GM19452 (cell line): ENCODE measurements around the gene TMEM174.
"Not testable (repeated sequence)": the region's sequence is repeated elsewhere in the genome, so short reads cannot be mapped to it uniquely, and the experiment has no call there.

ENCODE experiments used
- ATAC-seq: cut with Tn5 transposase; IDR thresholded peaks from one replicate; pipeline ENCODE4 v1.9.1; 2021; ENCODE audit not compliant: unreplicated experiment

The TMEM174 gene

DNA sequence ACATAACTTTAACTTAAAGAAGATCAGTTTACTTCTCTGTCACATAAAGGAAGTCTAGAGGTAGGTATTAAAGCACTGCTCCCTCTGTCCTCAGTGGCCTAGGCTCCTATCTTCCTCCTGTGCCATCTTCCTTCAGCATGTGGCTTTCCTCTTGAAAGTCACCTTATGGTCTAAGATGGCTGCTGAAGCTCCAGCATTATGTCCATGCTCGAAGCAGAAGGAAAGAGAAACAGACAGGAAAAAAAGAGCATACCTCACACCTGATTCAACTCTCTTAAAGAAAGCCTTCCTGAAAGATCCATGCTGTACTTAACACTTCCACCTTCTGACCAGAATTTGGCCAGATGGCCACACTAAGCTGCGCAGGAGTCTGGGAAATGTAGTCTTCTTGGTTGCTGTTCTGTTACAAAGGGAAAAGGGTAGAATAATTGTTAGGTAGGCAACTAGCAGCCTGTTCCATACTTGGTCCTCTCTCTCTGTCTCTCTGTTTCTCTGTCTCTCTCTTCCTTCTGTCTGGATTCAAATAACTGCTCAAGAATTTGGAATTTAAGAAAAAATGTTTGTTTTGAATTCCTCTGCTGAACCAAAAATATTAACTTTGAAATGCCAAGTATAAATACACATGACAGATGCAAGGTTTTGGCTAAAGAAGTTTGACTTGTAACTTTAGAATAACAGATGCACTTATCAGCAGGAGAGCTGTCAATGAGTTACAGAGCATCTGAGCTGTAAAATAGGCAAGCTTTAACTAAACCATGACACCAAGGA, 16.0 kb downstream of the TMEM174 start:
- no peak for ATAC-seq

DNA sequence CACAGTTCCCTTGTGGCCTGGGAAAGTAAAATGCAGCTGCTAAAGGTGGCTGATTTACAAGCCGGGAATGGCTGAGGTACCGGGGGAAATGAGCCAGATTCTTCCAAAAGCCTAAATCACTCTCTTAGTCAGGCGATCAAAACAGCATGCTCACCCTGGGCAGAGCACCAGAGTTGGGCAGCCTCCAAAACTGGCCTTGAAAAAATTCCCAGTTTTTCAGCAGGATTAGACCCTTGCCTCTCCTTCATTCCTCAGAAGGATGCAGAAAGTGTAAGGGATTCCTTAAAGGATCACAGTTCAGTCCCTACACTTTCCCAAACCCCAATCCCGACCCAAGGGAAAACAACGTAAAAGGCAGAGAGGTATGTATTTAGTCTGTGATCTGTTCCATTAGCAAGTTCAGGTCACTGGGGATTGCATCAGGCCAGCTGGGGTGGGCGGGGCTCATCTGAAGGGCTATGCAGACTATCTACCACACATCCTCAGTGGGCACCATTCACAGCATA, 16.9 kb downstream of the TMEM174 start:
- no peak for ATAC-seq

DNA sequence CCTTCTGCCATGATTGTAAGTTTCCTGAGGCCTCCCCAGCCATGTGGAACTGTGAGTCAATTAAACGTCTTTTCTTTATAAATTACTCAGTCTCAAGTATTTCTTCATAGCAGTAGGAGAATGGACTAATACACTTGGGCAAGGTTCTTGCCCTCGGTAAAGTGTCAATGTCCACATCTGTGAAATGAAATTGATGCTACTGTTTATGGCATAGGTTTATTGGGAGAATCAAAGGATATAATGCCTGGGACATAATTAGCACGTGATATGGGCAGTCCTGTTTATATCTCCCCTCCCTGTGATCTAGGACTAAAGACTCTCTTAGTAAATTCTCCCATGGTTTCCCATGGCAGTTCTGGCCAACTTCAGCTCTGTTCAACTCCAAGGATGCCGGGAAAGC, 19.4 kb downstream of the TMEM174 start:
- no peak for ATAC-seq

DNA sequence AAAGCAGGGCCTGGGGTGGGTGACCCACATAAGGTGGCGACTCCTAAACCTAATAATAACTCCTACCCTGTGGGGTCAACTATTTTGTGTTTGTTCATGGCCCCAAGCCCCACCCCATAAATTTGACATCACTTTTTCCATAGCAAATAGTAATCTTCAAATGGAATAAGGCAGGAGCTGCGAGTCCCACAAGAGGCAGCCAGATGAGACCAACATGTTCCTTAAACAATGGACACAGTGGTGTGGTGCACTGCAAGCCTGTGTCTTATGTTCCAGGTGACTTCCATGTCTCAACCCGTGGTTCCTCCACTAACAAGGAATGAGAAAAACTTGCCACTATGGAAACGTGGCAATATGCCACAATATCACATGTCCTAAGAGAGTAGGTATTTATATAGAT, 20.6 kb downstream of the TMEM174 start:
- ATAC-seq, result no peak

DNA sequence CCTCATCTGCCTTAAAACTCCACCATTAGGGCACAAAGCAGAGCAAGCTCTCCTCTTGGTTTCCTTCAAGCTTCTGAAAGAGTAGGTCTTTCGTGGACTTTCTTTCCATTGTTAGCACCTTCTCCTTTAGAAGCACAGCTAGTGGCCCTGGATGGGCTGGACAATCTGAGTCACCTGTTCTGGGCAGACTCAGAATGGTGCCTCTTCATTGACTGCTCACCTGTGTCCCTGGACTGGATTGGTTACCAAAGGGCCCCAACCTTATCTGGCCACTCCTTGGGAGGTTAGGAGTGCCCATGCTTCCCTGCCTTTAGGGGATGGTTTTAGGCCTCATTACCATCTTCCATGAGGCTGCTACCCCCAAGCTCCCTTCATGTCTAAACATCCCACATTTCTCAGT, 23.2 kb downstream of the TMEM174 start:
- no peak for ATAC-seq

DNA sequence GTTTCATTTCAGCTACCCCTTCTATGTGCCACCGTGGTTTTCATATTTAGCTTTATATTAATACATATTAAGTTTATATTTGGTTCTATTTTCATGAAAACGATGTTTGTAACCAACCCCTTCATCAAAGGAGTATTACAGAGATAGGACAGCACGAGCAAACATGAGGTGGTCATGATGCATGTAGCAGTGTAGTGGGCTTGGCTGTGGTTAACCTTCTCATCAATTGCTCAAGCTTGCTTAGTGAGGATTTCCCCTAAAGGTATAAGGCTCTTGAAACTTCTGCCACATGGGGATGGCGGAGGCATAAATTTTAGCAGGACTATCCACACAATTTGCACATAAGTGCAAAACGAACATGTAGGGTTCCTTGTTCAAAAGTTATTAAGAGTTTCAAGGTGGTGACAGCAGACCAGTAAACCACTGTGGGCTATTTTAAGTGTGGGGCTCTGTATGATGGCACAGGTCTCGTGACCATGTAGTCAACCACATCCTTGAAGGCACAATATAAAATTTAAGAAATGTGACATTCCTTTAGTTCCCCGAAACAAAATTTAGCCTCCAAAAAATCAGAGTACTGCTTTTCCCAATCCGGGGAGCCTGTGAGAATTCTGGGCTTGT, 24.8 kb downstream of the TMEM174 start:
- no peak for ATAC-seq

DNA sequence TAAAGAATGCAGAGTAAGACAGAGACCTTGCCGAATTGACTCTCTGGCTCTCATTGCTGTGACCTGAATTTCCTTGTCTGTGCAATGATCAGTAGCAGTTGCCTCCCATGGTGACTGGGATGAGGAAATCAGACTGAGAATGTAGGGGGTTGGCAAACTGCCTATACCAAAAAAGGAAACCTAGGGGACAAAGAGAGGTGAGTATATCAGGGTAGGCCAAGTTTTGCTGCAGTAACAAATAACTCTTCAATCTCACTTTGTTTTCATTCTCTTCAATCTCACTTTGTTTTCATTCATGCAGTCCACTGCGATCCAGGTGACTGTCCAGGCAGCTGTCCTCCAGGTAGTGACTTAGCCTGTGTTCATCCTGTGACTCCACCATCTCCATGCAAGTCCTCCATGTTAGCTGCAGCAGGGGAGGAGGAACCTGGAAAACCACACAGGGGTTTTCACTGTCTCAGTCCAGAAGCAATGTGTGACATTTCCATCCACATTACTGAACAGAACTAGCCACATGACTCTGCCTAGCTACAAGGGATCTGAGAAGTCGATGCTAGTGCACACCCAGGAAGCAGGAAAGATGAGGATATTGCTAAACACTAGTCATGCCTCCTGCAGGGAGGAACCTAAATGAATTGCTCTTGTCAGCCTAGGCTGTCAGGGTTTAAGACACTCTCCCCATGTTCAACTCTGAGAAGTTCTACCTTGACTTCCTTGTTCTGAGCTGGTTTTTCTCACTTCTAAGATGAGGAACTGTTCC, 26.0 kb downstream of the TMEM174 start:
- no peak for ATAC-seq

DNA sequence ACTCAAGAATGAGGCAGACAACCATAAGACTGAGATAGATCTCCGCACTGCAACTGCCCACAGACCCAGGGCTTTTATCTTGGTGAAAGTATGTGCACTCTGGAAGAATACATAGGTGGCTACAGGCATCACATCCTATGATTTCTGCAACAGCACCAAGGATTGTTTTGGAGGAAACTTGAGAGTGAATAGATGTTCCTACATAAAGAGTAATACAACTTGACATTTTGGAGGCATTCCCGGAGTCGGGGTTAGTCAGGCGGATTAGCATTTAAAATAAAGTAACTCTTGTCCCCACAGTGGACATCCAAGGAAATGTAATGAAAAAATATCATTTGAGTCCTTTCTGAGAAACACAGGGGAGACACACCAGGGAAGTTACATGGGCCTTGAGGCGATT, 26.7 kb downstream of the TMEM174 start:
- no peak for ATAC-seq

DNA sequence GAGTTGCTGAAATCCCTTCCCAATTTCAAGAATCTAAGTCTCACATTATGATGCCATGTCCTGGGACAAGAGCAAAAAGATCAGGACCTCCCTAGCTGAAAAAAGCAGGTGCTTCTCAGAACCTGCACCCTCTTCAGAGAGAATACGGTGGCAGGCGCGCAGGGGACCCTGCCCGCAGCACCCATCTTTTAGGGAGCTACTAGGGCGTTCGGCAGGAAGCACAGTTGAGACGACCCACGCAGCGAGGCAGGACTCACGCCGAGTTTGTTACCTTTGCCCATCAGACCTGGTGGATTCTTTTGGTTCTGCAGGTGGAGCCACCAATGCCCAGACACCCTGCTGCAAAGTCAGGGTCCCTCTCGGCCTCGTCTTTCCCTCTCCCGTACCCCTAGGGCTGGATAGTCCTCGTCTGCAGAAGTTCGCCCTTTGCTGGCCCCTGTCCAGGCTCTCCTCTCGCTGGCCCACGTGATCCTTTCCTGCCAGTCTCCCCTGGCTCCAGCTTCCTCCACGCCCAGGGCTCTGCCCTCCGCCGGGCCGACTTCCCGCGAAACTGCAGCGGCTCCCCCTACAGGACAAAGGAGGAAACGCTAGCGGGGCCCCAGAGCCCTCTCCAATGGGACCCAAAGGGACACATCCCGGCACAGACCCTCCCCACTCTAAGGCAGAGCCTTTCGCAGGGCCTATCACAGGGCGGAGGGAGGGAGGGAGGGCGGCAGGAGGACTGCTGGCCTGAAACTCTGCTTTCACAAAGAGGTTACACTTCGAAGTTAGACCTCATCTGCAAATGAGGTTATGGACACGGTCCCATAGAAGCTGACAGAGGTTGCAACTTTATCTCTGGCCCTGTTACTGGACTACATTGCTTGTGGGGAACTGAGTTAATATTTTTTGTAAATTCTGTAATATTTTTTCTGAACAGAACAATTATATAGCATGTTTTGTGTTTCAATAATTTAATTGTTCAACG, 28.8 kb downstream of the TMEM174 start:
- ATAC-seq, result no peak

DNA sequence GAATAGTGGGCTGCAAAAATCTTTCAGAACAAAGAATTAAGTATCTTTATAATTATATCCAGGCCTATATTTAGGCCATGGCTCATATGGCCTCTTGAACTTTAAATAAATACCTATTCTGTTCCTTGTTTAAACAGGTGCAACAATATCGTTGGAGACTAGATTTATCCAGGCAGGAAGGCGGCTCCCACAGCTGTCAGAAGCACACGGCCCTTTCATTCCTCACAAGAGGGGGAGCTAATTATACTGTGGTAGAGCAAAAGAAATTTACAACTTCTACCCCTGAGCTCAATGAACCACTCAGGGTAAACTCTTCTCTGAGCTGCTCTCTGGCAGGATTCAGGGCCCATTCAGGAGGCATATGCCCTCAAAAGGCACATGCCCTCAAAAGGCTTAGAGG, 31.3 kb downstream of the TMEM174 start:
- ATAC-seq, result no peak

DNA sequence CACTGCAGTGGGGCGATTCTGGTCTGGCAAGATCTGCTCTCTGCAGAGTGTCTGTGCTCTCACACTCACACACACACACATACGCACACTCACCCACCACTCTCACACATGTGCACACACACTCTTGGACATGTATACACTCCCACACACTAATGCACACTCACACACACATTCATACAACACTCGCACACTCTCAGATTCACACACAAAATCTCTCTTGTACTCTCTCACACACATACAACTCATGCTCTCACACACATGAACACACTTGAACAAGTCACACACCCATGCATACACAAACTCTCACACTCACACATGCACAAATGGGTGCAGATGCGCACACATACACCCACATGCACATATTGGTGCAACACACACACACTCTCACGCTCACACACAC, 31.7 kb downstream of the TMEM174 start:
- no peak for ATAC-seq

DNA sequence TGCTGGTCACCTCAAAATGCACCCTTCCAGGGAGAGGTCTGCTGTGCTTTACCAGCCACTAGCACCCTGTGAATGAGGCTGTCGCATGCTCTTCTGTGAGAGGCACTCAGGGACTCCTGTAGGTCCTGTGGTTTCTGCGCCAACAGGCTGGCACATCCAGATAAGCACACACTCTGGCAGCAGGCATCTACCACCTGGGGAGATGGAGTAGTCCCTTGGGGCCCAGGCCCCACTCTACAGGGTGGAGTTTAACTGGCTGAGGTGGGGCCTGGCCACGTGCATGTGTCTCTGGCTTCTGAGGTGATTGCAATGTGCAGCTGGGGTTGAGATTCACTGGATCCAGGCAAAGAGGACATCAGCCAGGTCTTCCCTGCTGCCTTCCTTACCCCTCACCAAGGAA, 32.3 kb downstream of the TMEM174 start:
- ATAC-seq, result no peak

DNA sequence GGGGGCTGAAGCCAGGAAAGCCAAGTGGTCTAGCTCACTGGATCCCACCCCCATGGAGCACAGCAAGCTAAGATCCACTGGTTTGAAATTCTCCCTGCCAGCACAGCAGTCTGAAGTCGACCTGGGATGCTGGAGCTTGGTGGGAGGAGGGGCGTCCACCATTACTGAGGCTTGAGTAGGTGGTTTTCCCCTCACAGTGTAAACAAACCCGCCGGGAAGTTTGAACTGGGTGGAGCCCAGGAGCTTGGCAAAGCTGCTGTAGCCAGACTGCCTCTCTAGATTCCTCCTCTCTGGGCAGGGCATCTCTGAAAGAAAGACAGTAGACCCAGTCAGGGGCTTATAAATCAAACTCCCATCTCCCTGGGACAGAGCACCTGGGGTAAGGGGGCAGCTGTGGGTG, 34.2 kb downstream of the TMEM174 start:
- ATAC-seq, result not testable (repeated sequence)

DNA sequence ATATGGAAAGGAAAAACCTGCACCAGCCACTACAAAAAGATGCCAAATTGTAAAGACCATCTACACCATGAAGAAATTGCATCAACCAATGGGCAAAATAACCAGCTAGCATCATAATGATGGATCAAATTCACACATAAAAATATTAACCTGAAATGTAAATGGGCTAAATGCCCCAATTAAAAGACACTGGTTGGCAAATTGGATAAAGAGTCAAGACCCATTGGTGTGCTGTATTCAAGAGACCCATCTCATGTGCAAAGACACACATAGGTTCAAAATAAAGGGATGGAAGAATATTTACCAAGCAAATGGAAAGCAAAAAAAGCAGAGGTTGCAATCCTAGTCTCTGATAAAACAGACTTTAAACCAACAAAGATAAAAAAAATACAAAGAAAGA, 36.1 kb downstream of the TMEM174 start:
- not testable (repeated sequence) for ATAC-seq

DNA sequence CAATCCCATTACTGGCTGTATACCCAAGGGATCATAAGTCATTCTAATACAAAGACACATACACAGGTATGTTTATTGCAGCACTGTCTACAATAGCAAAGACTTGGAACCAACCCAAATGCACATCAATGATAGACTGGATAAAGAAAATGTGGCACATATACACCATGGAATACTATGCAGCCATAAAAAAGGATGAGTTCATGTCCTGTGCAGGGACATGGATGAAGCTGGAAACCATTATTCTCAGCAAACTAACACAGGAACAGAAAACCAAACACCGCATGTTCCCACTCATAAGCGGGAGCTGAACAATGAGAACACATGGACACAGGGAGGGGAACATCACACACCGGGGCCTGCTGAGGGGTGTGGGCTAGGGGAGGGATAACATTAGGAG, 39.7 kb downstream of the TMEM174 start:
- ATAC-seq, result not testable (repeated sequence)

DNA sequence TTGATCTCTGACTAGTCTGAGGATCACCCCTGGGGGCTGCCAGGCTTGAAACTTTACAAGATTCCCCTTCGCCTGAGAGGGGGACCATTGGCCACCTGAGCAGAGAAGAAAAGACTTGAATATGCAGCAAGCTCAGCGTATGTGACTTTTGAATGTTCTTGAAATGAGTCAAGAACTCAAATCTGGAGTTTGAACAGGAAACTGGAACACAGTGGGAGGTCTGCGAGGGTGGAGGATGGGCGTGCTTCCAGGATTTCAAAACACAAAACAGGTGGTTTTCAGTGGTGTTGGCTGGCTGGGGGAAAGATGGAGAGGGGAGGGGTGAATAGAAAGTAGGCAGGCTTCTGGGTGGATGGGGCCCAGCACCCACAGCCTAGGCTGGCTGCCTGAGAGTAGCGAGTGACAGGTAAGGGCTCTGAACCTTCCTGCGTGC, 40.6 kb downstream of the TMEM174 start:
- no peak for ATAC-seq

DNA sequence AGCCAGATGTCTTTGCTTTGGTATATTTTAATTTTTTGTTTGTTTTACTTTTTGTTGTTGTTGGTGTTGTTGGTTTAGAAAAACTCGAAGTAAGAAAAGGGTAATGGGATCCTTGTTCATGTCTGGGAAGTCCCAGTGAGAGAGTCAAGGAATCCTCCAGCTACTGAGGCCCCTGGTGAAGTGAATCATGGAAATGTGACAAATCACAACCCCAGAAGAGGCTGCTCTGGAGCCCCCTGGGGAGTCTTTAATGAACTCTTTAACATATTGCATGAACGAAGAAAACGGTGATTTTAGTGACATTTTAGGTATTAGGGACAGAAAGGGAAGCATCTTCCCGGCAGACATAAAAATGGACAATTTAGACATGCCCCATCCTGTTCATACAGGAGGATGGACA, 41.3 kb downstream of the TMEM174 start:
- no peak for ATAC-seq

DNA sequence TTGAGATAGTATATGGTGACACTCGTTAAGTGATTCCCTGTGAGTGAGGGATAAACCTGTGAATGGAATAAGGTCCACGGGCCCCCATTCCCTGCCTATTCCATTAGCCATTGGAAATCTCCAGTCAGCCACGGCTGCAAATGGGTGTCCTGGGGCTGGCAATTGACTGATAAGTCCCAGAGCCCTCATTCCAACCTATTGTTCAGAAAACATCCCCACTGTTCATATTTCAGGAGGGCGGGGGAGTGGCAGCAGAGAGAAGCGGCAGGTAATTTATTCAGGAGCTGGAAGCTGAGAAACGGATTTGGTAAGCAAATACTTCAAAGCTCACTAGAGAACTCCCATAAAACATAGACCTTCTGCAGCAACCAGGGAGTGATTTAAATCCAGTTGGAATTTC, 42.0 kb downstream of the TMEM174 start:
- no peak for ATAC-seq

DNA sequence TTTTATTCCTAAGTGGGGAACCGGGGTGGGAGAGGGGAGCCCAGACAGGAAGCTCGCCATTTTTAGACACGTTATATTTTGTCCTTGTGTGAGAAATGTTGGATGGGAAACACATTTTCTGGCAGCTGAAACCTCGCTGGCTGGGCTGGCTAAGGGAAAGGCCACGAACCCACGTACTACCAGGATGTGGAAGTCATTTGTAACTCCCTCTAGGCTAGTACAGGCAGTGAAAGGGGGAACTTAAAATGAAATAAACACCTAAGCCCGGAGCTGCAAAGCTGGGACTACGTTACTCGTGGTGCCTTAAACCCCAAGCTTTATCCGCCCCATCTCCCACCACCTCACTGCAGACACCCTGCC, 42.5 kb downstream of the TMEM174 start:
- no peak for ATAC-seq

DNA sequence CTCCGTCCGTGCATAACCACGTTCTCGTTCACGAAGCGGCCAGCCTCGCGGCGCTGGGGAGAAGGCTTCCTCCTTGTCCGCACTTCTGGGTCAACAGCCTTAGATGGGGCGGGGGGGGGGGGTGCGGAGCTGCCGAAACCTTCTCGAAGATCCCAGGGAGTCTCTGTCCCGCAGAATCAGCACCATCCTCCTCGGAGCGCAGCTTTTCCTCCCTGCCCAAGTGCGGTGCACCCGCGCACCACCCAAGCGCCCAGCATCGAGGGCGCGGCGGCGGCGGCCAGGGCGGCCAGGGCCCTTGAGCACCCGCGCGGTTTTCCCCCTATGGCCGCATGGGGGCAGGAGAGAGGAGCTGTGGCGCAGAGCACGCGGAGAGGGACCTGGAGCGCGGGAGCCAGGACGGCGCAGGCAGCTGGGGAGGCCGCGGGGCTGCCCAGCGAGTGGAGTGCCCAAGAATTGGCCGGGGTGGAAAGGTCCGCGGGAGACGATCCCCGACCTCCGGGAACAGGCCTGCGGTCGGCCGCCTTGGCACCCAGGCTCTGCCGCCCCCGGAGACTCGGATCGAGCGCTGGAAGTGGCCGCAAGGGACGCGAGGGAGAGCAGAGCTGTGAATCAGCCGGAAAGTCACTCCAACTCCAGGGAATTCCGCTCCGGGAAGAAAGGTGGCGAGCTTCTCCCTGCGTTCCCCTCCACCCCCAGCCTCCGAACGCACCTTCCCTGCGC, 43.1 kb downstream of the TMEM174 start:
- no peak for ATAC-seq
